OCI-LY1 (cell line): ENCODE measurements around the gene SLC35F6.

Experiments
- H2AFZ ChIP-seq: fragments of 200-600 bp; sonication (generic), shearing (Covaris generic); 2 replicates; pipeline ENCODE4 v1.6.0; 2014; ENCODE audit warnings: antibody characterized with exemption, mild to moderate bottlenecking, low read length
- H3F3A ChIP-seq: fragments of 200-600 bp; sonication (generic), shearing (Covaris generic); 2 replicates; pipeline ENCODE4 v1.6.0; 2014; ENCODE audit warnings: mild to moderate bottlenecking, antibody characterized with exemption, low read length, moderate library complexity; ENCODE audit not compliant: insufficient read depth
- H3K27ac ChIP-seq: fragments of 200-600 bp; sonication (generic); 2 replicates; pipeline ENCODE4 v1.5.1; 2014; ENCODE audit warnings: low read length, mixed run types, mild to moderate bottlenecking, low read depth; ENCODE audit not compliant: poor library complexity, severe bottlenecking
- H3K27me3 ChIP-seq: fragments of 200-600 bp; sonication (generic); 2 replicates; pipeline ENCODE4 v1.6.0; 2014; ENCODE audit warnings: antibody characterized with exemption, mild to moderate bottlenecking, low read length, moderate library complexity; ENCODE audit not compliant: insufficient read depth
- H3K36me3 ChIP-seq: fragments of 200-600 bp; sonication (generic); 2 replicates; pipeline ENCODE4 v1.6.1; 2014; ENCODE audit warnings: mild to moderate bottlenecking, antibody characterized with exemption, low read length, moderate library complexity, mixed read lengths; ENCODE audit not compliant: insufficient read depth
- H3K4me1 ChIP-seq: fragments of 200-600 bp; sonication (generic); 2 replicates; pipeline ENCODE4 v1.5.1; 2014; ENCODE audit warnings: mild to moderate bottlenecking, low read length, moderate library complexity; ENCODE audit not compliant: insufficient read depth, severe bottlenecking
- H3K4me2 ChIP-seq: fragments of 200-600 bp; sonication (generic), shearing (Covaris generic); 2 replicates; pipeline ENCODE4 v1.6.1; 2014; ENCODE audit warnings: low read length
- H3K4me3 ChIP-seq: fragments of 200-600 bp; sonication (generic); 2 replicates; pipeline ENCODE4 v1.5.1; 2014; ENCODE audit warnings: low read length, low read depth, mild to moderate bottlenecking, mixed read lengths; ENCODE audit not compliant: poor library complexity, severe bottlenecking
- H3K79me2 ChIP-seq: fragments of 200-600 bp; shearing (Covaris generic); 2 replicates; pipeline ENCODE4 v1.6.1; 2016; ENCODE audit warnings: mixed run types, low read length, mixed read lengths; ENCODE audit not compliant: insufficient read depth
- H3K9ac ChIP-seq: fragments of 200-600 bp; sonication (generic), shearing (Covaris generic); 2 replicates; pipeline ENCODE4 v1.6.1; 2014; ENCODE audit warnings: mild to moderate bottlenecking, low read length, mixed read lengths
- H3K9me2 ChIP-seq: fragments of 200-600 bp; sonication (generic), shearing (Covaris generic); 2 replicates; pipeline ENCODE4 v1.6.1; 2014; ENCODE audit warnings: low read depth, mild to moderate bottlenecking, low read length, mixed read lengths
- H3K9me3 ChIP-seq: fragments of 200-600 bp; shearing (Covaris generic); 2 replicates; pipeline ENCODE4 v1.6.1; 2014; ENCODE audit warnings: low read length, mixed read lengths
- H4K20me1 ChIP-seq: fragments of 200-600 bp; sonication (generic), shearing (Covaris generic); 2 replicates; pipeline ENCODE4 v1.6.0; 2016; ENCODE audit warnings: mild to moderate bottlenecking, low read length; ENCODE audit not compliant: insufficient read depth
- CTCF ChIP-seq: fragments of 200-600 bp; sonication (generic), shearing (Covaris generic); IDR thresholded peaks from 2 replicates; pipeline ENCODE4 v1.5.1; 2017; ENCODE audit warnings: mild to moderate bottlenecking, antibody characterized with exemption, low read length, moderate library complexity, mixed read lengths
- EZH2 ChIP-seq: fragments of 200-600 bp; sonication (generic), shearing (Covaris generic); IDR thresholded peaks from 2 replicates; pipeline ENCODE4 v1.8.0; 2017; ENCODE audit warnings: borderline replicate concordance, mixed run types, mild to moderate bottlenecking, antibody characterized with exemption, low read length, moderate library complexity, mixed read lengths

The SLC35F6 gene

DNA sequence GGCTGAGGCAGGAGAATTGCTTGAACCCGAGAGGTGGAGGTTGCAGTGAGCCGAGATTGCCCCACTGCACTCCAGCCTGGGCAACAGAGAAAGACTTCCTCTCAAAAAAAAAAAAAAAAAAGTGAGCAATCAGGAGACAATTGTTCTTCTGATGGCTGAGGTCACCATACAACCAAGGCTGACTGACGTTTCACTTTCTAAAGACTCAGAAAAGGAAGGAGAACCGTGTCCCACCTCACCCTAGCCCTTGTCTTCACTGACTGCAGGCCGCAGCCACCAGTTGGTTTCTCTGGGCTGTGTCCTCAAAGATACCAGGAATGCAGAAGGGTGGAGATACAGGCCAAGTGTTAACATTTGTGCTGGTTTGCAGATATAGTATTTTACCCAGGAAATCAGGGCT, 7.7 kb upstream of the SLC35F6 start:
- Histone ChIP-seq H3K79me2 (no peaks in the 10 kb centered on the region), H3K27me3 (peaks cover 11% of the 10 kb centered on the region; the same call in 1 of the 2 replicates), H3K36me3 (no peaks in the 10 kb centered on the region), H3K4me3 (no peak overlapping the region), H3K4me1 (no peaks in the 10 kb centered on the region), H3K27ac (no peak overlapping the region), H2AFZ (no peak overlapping the region), H3F3A (no peaks in the 10 kb centered on the region), H3K9me2 (no peaks in the 10 kb centered on the region), H3K4me2 (no peak overlapping the region), H3K9me3 (no peaks in the 10 kb centered on the region), H3K9ac (no peak overlapping the region), H4K20me1 (no peaks in the 10 kb centered on the region)
- TF ChIP-seq CTCF (no peak), EZH2 (no peak)

GRCh38 chr2:26757873-26758789, 6.0 kb upstream of the SLC35F6 start:
- Histone ChIP-seq H3K4me2 (no peak overlapping the region), H3K9me3 (no peaks in the 10 kb centered on the region), H3K4me3 (no peak overlapping the region), H3K9me2 (no peaks in the 10 kb centered on the region), H2AFZ (no peak overlapping the region), H3K9ac (no peak overlapping the region), H4K20me1 (no peaks in the 10 kb centered on the region), H3K36me3 (no peaks in the 10 kb centered on the region), H3K79me2 (no peaks in the 10 kb centered on the region), H3K27me3 (peaks cover 13% of the 10 kb centered on the region; the same call in 1 of the 2 replicates), H3K4me1 (no peaks in the 10 kb centered on the region), H3K27ac (no peak overlapping the region), H3F3A (no peaks in the 10 kb centered on the region)
- TF ChIP-seq CTCF (no peak), EZH2 (no peak)

- no peak overlapping the region for H3K9ac ChIP-seq
Observed at GRCh38 chr2:26758790-26759321, 5.2 kb upstream of the SLC35F6 start.

More at GRCh38 chr2:26758790-26759321, 5.2 kb upstream of the SLC35F6 start:
- Histone ChIP-seq H3K9me3 (no peaks in the 10 kb centered on the region), H4K20me1 (no peaks in the 10 kb centered on the region), H2AFZ (no peak overlapping the region), H3F3A (no peaks in the 10 kb centered on the region), H3K4me1 (peaks cover 7% of the 10 kb centered on the region), H3K9me2 (no peaks in the 10 kb centered on the region), H3K27me3 (peaks cover 16% of the 10 kb centered on the region; the same call in 1 of the 2 replicates), H3K4me2 (no peak overlapping the region), H3K4me3 (no peak overlapping the region), H3K79me2 (no peaks in the 10 kb centered on the region), H3K36me3 (no peaks in the 10 kb centered on the region), H3K27ac (no peak overlapping the region)
- TF ChIP-seq EZH2 = no peak
